HG03571 (cell line): ENCODE data around the gene PDE6A.
"Not testable (repeated sequence)": the region's sequence is repeated elsewhere in the genome, so short reads cannot be mapped to it uniquely, and the experiment has no call there.

ENCODE experiments used
- ATAC-seq: cut with Tn5 transposase; IDR thresholded peaks from one replicate; pipeline ENCODE4 v1.9.1; 2021; ENCODE audit not compliant: unreplicated experiment

The PDE6A gene

DNA sequence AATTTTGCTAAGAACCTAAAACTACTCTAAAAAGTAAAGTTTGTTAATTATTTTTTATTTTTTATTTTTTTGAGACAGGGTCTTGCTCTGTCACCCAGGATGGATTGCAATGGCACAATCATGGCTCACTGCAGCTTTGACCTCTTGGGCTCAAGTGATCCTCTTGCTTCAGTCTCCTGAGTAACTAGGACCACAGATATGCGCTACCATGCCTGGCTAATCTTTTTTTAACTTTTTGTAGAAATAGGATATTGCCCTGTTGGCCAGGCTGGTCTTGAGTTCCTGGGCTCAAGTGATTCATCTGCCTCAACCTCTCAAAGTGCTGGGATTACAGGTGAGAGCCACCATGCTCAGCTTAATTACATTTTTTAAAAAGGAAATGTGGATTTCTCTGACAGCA, 45.8 kb downstream of the PDE6A start:
- no peak for ATAC-seq

DNA sequence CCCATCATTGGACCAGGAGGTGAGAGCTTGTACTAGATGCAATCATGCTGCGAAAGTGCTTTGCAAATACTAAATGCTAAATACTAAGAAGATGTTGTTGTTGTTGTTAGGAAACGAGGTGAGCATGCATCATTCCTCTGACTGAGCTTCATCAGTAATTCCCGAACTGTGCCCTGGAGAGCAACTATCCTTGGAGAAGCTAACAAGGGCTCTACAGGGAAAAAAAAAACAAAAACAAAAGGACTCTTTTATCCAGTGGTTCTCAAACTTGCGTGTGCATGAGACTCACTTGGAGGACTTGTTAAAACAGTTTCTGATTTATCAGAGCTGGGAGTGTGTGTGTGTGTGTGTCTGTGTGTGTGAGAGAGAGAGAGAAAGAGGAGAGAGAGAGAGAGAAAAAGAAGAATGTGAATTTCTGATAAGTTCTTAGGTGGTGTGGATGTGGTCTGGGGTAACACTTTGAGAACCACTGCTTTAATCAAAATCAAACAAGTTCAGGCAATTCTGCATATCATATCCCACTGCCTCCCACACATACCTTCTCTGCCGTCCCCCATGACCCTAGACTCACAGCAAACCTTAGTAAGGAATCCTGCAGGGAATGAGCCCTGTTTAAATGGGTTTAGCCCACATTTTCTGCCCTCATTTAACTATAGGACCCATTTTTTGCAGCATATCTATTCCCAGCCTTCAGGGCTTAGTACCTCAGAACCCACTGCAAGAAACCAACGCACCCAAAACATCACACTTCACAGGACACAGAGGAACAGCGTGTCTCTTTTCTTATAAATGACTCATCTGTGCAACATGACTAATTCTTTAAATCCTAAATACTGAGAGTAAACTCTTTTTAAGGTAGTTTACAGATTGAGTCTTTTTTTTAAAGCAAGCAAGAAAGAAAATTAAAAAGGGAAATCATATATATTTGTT, 48.9 kb downstream of the PDE6A start:
- no peak for ATAC-seq

DNA sequence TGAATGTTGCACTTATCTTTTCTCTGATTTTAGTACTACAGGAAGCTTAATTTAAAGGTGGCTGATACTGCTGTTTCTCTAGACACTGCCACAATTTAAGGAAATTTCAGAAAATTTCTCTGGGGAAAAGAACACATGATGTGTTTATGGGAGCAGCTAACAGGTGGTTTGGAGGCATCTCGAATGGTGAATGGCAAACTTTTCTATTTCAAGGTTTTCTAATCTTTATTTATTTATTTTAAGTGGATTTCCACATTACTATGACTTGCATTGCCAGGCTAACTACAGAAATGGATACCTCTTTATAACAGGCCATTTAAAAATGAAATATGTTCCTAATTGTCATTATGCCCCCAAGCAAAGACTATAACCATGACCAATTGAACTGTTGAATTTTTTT, 50.4 kb downstream of the PDE6A start:
- no peak for ATAC-seq

DNA sequence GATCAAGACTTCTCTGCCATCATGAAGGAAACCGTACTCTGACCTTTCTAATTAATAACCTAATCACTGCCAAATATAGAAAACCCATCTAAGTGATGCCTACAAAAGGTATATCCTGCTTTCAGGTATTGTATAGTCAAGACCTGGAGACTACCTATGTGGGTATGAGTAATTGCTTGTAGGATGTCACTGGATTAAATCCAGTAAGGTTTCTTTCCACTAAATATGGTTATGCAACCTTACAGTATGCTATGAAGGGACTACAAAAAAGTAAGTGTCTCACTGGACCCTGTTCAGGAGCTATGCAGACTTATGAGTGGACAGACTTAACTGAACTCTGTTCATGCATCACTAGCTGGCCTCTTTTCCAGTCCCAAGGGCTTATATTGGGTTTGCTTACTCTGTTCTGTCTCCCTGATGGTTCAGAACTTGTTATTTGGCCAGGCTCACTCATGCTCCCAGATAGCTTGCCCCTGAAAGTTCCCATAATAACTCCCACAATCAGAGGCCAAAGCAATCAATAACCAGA, 51.1 kb downstream of the PDE6A start:
- ATAC-seq = no peak

DNA sequence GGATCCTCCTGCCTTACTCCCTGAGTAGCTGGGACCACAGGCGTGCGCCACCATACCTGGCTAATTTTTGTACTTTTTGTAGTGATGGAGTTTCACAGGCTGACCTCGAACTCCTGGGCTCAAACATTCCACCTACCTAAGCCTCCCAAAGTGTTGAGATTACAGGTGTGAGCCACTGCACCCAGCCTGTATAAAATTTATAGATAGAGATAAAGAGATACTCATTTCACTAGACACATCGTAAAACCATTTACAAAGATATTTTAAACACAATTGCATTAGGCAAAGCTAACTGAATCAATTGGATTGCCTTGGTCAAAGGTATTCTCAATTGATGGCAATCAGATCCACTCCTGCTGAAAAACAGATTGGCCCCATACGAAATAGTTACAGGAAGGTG, 52.0 kb downstream of the PDE6A start:
- no peak for ATAC-seq

DNA sequence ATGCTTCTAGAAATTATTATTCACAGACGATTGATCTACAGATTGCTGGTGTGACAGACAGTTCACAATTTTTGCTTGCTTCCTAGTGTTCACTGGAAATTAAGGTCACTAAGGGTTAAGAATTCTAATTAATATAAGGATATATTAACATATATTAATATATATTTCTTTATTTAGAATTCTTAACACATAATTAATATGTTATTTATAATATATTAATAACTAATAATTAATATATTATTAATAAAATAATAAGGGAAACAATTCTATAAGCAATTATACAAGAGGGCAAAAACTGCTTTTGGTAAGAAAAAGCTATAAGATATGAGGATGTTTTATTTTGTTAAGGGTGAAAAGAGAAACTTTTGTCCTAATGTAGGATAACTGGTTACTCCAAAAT, 56.3 kb downstream of the PDE6A start:
- no peak for ATAC-seq

DNA sequence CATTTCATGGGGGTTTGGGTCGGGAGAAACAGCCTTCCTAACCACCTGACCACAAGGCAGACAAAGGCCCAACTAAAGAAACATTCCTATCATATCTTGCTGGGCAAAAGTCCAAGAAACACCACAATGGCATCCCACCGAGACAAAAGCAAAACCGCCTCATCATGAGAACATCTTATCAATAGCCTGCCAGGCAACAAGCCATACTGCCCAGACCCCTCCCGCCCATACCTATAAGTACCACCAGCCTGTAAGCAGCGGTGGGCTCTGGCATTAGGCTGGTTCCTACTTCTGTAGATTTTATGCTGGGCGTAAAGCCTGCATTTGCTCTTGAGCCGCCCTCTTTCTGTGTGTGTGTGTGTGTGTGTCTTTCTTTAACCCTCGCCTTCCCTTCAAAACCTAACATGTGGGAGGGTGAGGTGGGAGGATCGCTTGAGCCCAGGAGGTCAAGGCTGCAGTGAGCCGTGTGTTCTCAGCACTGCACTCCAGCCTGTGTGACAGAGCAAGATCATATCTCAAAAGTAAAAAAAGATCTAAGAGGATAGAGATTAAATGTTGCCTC, 56.9 kb downstream of the PDE6A start:
- ATAC-seq = no peak

DNA sequence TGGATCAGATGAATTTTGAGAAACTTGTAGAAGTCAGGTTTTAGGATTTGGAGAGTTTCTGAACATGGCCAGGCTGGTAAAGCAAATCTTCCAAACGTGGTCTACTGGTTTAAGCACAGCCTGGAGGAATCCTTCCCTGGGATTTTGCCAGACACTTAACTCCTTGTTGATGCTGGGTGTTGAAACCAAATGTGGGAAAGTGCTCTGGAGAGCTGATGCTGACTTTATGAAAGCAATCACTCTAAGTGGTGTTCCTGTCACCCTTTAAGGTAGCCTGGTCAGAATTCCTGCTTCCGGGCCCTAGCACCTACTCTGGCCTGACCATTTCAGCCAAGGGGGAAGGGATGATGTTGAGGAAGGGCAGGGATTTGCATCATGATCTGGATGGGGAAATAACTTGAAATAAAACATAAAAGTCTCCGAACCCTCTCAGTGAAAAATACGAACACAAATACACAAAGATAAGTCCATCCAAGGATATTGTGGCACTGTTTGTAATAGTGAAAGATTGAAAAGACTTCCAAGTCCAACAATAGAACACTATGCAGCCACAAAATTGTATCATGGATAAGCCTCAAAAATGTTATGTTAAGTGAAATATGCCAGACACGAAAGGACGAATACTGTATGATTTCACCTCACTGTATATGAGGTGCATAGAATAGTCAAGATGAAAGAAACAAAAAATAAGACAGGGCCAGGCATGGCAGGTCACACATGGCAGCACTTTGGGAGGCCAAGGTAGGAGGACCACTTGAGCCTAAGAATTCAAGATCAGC, 57.7 kb downstream of the PDE6A start:
- no peak for ATAC-seq

DNA sequence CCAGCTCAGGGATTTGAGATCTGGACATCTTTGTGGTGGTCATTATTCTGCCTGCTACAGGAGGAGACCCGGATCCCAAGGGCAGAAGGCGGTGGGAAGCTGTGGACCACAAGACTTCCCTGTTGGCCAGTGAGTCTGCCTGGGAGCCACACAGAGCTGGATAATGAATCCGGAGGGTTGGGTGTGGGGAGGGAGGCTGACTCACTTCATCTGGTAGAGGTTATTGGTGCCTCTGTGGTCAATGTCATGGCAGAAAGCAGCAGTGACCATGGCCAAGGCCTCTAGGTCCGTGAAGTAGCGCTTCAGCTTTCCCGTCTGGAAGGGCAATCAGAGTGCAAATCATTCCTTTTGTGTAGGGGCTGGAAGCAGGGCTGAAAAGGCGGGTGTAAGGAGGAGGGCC, 58.5 kb downstream of the PDE6A start:
- no peak for ATAC-seq

DNA sequence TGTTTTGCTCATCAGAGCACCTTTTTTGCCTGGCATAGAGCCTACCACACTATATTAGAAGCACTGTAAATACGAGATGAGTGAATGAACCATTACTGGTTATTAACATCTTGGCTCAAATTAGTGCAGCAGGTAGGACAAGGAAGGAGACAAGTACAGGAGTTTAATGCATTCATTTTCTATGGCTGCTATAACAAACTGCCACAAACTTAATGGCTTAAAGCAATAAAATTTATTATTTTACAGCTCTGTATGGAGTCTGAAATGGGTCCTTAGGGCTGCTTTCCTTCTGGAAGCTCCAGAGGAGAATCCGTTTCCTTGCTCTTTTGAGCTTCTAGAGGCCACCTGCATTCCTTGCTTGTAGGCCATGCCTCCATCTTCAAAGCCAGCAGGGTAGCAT, 59.1 kb downstream of the PDE6A start:
- ATAC-seq = no peak

DNA sequence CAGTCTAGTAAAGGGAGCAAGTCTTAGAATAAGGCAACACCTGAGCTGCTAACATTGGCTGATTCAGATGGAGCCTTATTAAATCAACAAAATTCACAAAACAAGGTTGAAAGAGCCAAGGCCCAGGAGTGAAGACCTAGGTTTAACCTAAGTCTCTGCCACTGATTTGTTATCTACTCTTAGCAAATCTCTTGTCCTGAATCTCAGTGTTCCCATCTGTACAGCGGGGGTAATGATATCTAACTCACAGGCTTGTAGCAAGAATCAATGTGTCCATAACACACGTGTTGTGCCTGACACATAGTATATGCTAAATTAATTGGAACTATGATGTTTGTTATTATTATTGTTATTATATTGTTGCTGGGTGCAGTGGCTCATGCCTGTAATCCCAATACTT, 61.0 kb downstream of the PDE6A start:
- no peak for ATAC-seq

DNA sequence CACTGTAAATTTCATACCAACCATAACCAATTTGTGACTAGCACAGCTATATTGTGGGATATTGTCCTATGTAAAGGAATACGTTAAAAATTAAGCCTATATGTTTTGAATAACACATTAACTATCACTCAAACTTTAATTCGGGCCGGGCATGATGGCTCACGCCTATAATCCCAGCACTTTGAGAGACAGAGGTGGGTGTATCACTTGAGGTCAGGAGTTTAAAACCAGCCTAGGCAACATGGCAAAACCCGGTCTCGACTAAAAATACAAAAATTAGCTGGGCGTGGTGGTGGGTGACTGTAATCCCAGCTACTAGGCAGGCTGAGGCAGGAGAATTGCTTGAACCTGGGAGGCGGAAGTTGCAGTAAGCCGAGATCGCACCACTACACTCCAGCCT, 62.0 kb downstream of the PDE6A start:
- not testable (repeated sequence) for ATAC-seq

DNA sequence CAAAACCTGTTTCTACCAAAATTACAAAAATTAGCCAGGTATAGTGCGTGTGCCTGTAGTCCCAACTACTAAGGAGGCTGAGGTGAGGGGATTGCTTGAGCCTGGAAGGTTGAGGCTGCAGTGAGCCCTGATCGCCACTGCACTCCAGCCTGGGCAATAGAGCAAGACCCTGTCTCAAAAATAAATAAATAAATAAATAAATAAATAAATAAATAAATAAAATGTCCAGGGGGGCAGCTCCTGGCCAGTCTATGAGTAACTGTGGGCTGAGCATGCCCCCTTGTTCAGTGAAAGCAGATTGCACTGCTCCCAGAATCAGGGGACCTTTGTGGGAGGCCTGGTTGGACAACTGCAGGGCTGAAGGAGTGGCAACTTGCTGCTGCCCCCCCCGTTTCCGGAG, 62.7 kb downstream of the PDE6A start:
- ATAC-seq = no peak

DNA sequence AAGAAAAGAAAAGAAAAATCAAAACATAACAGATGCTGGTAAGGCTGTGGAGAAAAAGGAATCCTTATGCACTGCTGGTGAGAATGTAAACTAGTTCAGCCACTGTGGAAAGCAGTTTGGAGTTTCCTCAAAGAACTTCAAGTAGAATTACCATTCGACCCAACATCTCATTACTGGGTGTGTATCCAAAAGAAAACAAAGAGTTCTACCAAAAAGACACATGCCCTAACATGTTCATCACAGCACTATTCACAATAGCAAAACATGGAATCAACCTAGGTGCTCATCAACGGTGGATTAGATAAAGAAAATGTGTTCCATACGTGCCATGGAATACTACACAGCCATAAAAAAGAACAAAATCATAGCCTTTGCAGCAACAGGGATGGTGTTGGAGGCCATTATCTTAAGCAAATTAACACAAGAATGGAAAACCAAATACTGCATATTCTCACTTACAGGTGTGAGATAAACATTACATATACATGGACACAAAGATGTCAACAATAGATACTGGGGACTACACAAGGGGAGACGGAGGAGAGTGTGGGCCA, 63.4 kb downstream of the PDE6A start:
- ATAC-seq = no peak

DNA sequence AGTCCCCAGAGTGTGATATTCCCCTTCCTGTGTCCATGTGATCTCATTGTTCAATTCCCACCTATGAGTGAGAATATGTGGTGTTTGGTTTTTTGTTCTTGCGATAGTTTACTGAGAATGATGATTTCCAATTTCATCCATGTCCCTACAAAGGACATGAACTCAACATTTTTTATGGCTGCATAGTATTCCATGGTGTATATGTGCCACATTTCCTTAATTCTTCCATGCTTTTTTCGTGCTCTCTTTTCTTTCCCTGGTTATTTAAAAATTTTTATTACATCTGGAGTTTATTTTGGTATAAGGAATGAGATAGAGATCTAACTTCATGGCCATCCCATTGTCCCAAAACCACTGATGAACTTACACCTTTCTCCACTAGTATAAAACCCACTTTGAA, 65.0 kb downstream of the PDE6A start:
- ATAC-seq = not testable (repeated sequence)

DNA sequence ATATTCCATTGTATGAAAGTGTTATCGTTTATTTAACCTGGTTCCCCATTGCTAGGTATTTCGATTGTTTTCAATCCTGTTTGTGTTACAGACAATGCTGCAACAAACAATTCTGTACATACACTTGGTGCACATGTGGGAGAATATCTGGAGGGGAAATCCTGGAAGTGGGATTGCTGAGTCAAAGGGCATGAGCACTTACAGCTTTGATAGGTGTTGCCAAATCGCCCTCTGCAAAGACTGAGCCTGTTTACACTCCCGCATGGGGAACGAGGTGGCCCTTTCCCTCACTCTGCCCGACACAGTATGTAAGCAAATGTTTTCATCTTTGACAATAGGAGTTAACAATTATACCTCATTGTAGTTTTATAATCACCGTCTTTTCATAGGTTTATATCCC, 66.2 kb downstream of the PDE6A start:
- ATAC-seq = no peak

DNA sequence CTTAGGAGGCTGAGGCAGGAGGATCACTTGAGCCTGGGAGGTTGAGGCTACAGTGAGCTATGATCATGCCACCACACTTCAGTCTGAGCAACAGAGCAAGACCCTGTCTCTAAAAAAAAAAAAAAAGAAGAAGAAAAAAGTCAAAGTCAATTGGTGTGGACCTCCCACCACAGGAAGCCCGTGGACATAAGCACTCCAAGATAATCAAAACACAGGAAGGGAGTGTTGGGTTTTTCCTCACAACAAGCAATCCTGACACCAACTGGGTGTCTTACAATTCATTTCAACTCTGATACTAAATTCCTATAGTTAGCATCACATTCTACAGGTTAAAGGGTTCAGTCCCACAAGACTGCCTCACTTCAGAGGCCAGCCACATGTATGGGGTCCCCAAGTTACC, 70.7 kb downstream of the PDE6A start:
- ATAC-seq = no peak

DNA sequence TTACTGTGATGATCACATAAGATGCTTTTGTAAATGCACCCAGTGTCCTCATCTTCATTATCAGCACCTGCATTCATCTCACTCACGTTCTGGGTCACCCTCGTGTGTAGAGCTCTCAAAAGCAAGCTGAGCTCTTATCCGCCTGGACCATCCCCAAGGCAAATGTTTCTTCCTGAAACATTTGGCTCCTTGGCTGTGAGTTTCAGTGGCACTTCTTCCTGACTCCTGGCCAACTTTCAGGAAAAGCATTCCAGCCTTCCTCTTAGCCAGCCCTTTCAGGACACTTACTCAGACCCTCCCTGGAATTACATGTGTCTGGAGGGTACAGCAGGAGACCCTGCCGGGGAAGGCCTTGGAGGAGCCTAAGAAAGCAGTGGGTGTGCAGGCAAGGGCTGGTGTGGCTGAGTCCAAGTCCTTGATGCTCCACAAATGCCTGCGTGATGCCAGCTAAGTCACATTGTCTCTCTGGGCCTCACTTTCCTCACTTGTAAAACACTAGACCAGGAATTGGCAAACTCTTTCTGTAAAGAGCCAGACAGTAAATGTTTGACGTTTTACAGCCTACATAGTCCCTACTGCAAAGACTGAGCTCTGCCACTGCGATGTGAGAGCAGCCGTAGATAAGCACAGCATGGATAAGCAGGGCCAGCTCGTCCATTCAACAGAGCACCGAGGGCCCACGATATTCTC, 72.1 kb downstream of the PDE6A start:
- no peak for ATAC-seq

DNA sequence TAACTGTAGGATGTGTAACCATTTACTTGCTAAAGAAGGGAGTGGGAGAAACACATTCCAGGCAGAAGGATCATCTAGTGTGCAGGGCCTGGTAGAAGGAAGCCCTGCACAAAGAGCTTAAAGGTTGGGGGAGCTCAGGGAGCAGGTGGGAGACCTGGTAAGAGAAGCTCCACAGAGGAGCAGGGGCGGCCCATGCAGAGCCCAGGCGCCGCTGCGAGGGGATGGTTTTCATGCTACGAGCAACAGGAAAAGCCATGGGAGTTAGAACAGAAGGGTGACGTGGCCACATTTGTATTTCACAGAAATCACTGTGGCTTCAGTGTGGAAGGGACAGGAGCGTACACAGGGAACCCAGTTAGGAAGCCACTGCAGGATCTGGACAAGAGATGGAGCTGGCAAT, 73.1 kb downstream of the PDE6A start:
- no peak for ATAC-seq

DNA sequence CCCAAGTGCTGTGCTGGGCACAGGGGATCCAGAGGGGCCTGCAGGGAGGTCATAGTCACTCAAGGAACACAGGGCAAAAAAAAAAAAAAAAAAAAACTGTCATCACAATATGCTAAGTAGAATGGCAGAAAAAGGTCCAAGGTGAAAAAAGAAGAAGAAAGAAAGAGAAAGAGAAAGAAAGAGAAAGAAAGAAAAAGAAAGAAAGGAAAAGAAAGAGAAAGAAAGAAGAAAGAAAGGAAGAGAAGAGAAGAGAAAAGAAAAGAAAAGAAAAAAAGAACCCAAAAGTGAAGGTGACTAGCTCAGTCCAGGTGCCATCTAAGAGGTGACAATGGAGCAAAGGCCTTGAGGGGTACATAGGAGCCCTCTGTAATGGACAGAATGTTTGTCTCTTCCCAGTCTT, 73.9 kb downstream of the PDE6A start:
- no peak for ATAC-seq

DNA sequence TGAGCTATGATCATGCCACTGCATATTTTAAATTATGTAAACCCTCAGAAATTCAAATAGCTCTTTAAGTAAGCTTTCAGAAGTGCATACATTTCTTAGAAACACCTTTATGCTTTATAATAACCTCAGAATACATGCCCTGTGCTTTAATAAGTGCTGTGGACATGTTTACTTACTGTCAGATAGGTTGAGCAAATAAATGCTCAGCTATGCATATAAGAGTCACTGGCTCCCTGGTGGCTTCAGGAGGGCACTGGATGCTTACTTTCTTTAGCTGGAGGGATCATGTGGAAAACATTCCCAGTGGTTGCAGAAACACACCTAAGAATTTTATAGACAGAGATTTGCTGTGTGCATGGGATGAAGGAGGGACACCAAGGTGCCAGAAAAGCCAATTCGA, 74.4 kb downstream of the PDE6A start:
- ATAC-seq = no peak
